PC-9 (cell line): ENCODE results near the gene ST8SIA1. TPM values are rescaled to one million over a fixed set of nuclear protein-coding genes. Genes with fewer than 3 reads are reported as not detected.

ENCODE experiments used
- BruUV-seq: library from RNA; stranded (reverse); fragments of 400-500 nt; replicated peaks from 2 replicates; lab custom pipeline; 2021; lab: Mats Ljungman, UMichigan
- CTCF ChIA-PET: fragments of 300-600 bp; sonication (Branson Sonifier 250); formaldehyde crosslinking; loops from one replicate; lab custom pipeline; 2022; ENCODE audit warnings: antibody characterized with exemption; lab: Charles Lee
- POLR2A ChIA-PET: fragments of 300-600 bp; sonication (Branson Sonifier 250); formaldehyde crosslinking; loops from one replicate; lab custom pipeline; 2022; ENCODE audit warnings: antibody characterized with exemption; ENCODE audit not compliant: unreplicated experiment; lab: Charles Lee
- DNase-seq, 2 experiments: peaks; one replicate each; pipeline versions ENCODE4 v3.0.0 to v3.0.0-alpha.2; 2015 to 2022; ENCODE audit warnings: mixed read lengths in 1 of 2
- H2AFZ ChIP-seq: fragments of 200-600 bp; sonication (generic); 2 replicates; pipeline ENCODE4 v1.8.1; 2017; ENCODE audit warnings: antibody characterized with exemption
- H3F3A ChIP-seq: fragments of 200-600 bp; sonication (generic); 2 replicates; pipeline ENCODE4 v1.8.1; 2017; ENCODE audit warnings: antibody characterized with exemption, mild to moderate bottlenecking, low read depth; ENCODE audit not compliant: insufficient read depth
- H3K27ac ChIP-seq: fragments of 200-600 bp; sonication (generic); 2 replicates; pipeline ENCODE4 v1.6.1; 2016; ENCODE audit warnings: mixed run types
- H3K27me3 ChIP-seq: fragments of 200-600 bp; sonication (generic); 2 replicates; pipeline ENCODE4 v1.6.1; 2016; ENCODE audit warnings: low read depth, mixed run types; ENCODE audit not compliant: insufficient read depth
- H3K36me3 ChIP-seq: fragments of 200-600 bp; sonication (generic); 2 replicates; pipeline ENCODE4 v1.6.1; 2016; ENCODE audit warnings: low read depth, mixed run types
- H3K4me1 ChIP-seq: fragments of 200-600 bp; sonication (generic); replicated peaks from 2 replicates; pipeline ENCODE4 v1.6.1; 2016; ENCODE audit warnings: mixed run types; ENCODE audit not compliant: insufficient read depth
- H3K4me2 ChIP-seq: fragments of 200-600 bp; sonication (generic); 2 replicates; pipeline ENCODE4 v1.6.1; 2017; ENCODE audit warnings: mixed run types
- H3K4me3 ChIP-seq: fragments of 200-600 bp; sonication (generic); 2 replicates; pipeline ENCODE4 v1.6.1; 2016; ENCODE audit warnings: mixed run types
- H3K79me2 ChIP-seq: fragments of 200-600 bp; sonication (generic); 2 replicates; pipeline ENCODE4 v1.6.1; 2017; ENCODE audit warnings: low read depth, mixed run types
- H3K9me2 ChIP-seq: fragments of 200-600 bp; sonication (generic); 2 replicates; pipeline ENCODE4 v1.8.1; 2017; ENCODE audit warnings: mild to moderate bottlenecking; ENCODE audit not compliant: insufficient read depth
- H3K9me3 ChIP-seq: fragments of 200-600 bp; sonication (generic); 2 replicates; pipeline ENCODE4 v1.8.1; 2016; ENCODE audit warnings: low read depth; ENCODE audit not compliant: insufficient read depth
- H4K20me1 ChIP-seq: fragments of 200-600 bp; sonication (generic); 2 replicates; pipeline ENCODE4 v1.8.1; 2017; ENCODE audit not compliant: insufficient read depth
- CTCF ChIP-seq: fragments of 200-600 bp; sonication (generic); conservative IDR thresholded peaks from 2 replicates; pipeline ENCODE4 v1.6.1; 2017; ENCODE audit warnings: mixed run types, antibody characterized with exemption, mild to moderate bottlenecking, moderate library complexity
- EZH2 ChIP-seq: fragments of 200-600 bp; sonication (generic); IDR thresholded peaks from 2 replicates; pipeline ENCODE4 v1.8.0; 2017; ENCODE audit warnings: antibody characterized with exemption, low read depth
- intact Hi-C: fragments of 100-400 bp; cut with micrococcal nuclease; formaldehyde crosslinking; loops from one replicate; pipeline ENCODE4 v1.10.0; 2022; ENCODE audit not compliant: unreplicated experiment
- total RNA-seq: library from RNA; stranded (reverse); gene quantifications from 2 replicates; pipeline ENCODE4 v1.2.3, GENCODE V29; 2021

The ST8SIA1 gene
- total RNA-seq, 1 experiment from 2014 or later, result 3.1 TPM

DNA sequence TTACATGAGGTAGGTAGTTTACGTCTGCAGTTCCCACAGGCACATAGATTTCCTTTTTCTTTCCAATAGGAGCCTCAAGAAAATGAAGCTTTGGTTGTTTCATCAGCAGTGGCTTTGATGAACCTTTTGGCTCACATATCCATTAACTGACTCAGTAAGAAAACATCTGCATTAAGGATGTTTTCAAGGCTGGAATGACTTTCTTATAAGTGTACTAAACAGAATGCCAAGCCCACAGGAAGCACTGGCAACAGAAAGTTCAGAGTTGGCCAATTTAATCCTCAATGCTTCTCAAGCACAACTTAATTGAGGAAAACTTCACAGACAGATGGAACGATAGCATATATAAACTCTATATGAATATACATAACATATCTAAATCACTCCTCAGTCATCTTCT, 63.5 kb downstream of the ST8SIA1 start:
- H3K4me2 ChIP-seq, result no peak overlapping the region
- no peak for DNase-seq

DNA sequence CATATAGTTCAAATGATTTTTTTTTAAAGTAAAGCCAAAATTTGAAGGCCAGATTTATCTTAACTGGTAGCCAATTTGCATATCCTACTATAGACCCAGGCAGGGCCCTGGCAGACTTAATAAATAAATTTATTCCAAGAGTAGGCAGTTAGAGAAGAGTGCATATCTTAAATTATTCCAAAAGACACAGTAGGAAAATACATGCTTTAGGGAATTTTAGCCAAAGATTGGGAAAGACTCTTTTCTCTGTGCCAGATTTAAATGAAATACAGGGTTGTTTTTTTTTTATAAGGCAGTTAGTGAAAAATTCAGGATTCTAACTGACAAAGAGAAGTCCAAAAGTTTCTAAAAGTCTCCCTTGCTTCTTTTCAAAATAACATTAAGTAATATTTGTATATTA, 65.5 kb downstream of the ST8SIA1 start:
- Histone ChIP-seq H3F3A (no peaks in the 10 kb centered on the region), H2AFZ (no peak overlapping the region), H3K27me3 (no peaks in the 10 kb centered on the region), H3K36me3 (no peaks in the 10 kb centered on the region), H4K20me1 (no peaks in the 10 kb centered on the region), H3K79me2 (no peaks in the 10 kb centered on the region), H3K4me2 (no peak overlapping the region), H3K27ac (no peak overlapping the region), H3K9me3 (no peaks in the 10 kb centered on the region), H3K4me1 (peaks cover 14% of the 10 kb centered on the region), H3K9me2 (no peaks in the 10 kb centered on the region), H3K4me3 (no peak overlapping the region)
- BruUV-seq, result no TSS peak
- no peak for DNase-seq
- no peak for TF ChIP-seq EZH2
- no peak for TF ChIP-seq CTCF
- intact Hi-C loops, result no loop called here
- CTCF ChIA-PET, result no interaction called here
- POLR2A ChIA-PET, result no interaction called here

More for the DNA sequence above, 63.5 kb downstream of the ST8SIA1 start:
- no peaks in the 10 kb centered on the region for H3K9me2 ChIP-seq
- no peaks in the 10 kb centered on the region for H3K9me3 ChIP-seq
- no peaks in the 10 kb centered on the region for H4K20me1 ChIP-seq
- no peaks in the 10 kb centered on the region for H3K36me3 ChIP-seq
- no peak overlapping the region for H3K4me3 ChIP-seq
- TF ChIP-seq CTCF (no peak), EZH2 (no peak)
- H3F3A ChIP-seq, result peaks cover 11% of the 10 kb centered on the region
- H3K27me3 ChIP-seq, result no peaks in the 10 kb centered on the region
- no peaks in the 10 kb centered on the region for H3K79me2 ChIP-seq
- no peak overlapping the region for H3K27ac ChIP-seq
- BruUV-seq, result no TSS peak
- H2AFZ ChIP-seq, result no peak overlapping the region
- intact Hi-C loops, result loop anchor here (10.0 kb wide), 1 partner anchor 144 kb away; no protein-coding TSS in a partner anchor
- peaks cover 27% of the 10 kb centered on the region for H3K4me1 ChIP-seq
- POLR2A ChIA-PET, result no interaction called here
- CTCF ChIA-PET, result no interaction called here

GRCh38 chr12:22268406-22268805, 66.1 kb downstream of the ST8SIA1 start:
- H3K79me2 ChIP-seq, result no peaks in the 10 kb centered on the region
- POLR2A ChIA-PET, result no interaction called here
- no TSS peak for BruUV-seq

More at GRCh38 chr12:22268406-22268805, 66.1 kb downstream of the ST8SIA1 start:
- Histone ChIP-seq H3F3A (no peaks in the 10 kb centered on the region), H3K27me3 (no peaks in the 10 kb centered on the region), H3K4me1 (peaks cover 14% of the 10 kb centered on the region), H3K27ac (no peak overlapping the region), H2AFZ (no peak overlapping the region), H3K9me3 (no peaks in the 10 kb centered on the region), H3K36me3 (no peaks in the 10 kb centered on the region), H3K4me3 (no peak overlapping the region), H3K9me2 (no peaks in the 10 kb centered on the region), H3K4me2 (no peak overlapping the region), H4K20me1 (no peaks in the 10 kb centered on the region)
- DNase-seq, result no peak
- TF ChIP-seq CTCF (no peak), EZH2 (no peak)
- CTCF ChIA-PET, result no interaction called here
- intact Hi-C loops, result no loop called here
